ENCODE data around the gene TIGD3. TPM values are rescaled to one million over a fixed set of nuclear protein-coding genes. Genes with fewer than 3 reads are reported as not detected.

TIGD3 gene
- total RNA-seq, 1 experiment from 2014 or later = 1.3 TPM

DNA sequence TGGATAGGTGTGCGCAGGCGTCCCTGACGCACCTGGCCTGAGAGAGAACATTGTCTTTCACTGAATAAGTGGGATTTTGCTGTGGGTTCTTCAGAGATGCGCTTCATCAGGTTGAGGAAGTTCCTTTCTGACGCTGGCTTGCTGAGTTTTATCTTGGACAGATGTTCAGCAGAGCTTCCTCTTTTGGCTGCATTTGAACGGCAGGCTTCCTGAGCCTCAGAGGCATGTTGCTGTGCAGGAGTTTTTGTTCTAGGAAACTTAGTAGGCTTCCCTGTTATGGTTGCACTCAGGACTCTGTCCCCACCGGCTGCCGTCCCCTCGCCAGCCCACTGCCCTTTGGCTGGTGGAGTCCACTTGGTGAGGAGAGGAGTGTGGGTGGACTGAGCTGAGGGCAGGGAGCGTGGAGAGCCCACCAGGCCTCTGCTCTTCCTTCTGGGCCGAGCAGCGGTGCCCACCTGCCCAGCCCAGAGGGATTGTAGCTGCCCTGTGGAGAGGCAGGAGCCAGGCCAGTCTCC is 49.1 kb downstream of the TIGD3 start:
- no peak overlapping the region for H3K4me2 ChIP-seq (ENCODE audit: low read length)
- peaks cover 25% of the 10 kb centered on the region; the same call in 1 of the 2 replicates for H3K36me3 ChIP-seq (ENCODE audit: low read depth, low read length)
- no peak overlapping the region for H3K9ac ChIP-seq (ENCODE audit: low read length)
- no peaks in the 10 kb centered on the region for H3F3A ChIP-seq (ENCODE audit: low read length, unreplicated experiment)
- TF ChIP-seq CTCF (conservative IDR thresholded peaks at IDR 0.05; ENCODE audit: low read depth, low read length) = no peak
- TF ChIP-seq EZH2 (IDR thresholded peaks at IDR 0.05; ENCODE audit: low read length, unreplicated experiment) = no peak
- no peak for TF ChIP-seq EZH2phosphoT487 (IDR thresholded peaks at IDR 0.05; ENCODE audit: borderline replicate concordance, low read length)
- DNase-seq (no peak), ATAC-seq (no peak)
- H3K79me2 ChIP-seq (ENCODE audit: low read length) = no peaks in the 10 kb centered on the region
- no peak overlapping the region for H3K27ac ChIP-seq (ENCODE audit: low read length)
- no peaks in the 10 kb centered on the region for H4K20me1 ChIP-seq (ENCODE audit: low read length)
- intact Hi-C loops (cut with micrococcal nuclease) = no loop called here
- ChIA-PET CTCF (no interaction called here), POLR2A (ENCODE audit: unreplicated experiment) (no interaction called here)
- no peaks in the 10 kb centered on the region for H3K9me3 ChIP-seq (ENCODE audit: low read length)
- H3K9me2 ChIP-seq (replicated peaks; ENCODE audit: low read length) = no peaks in the 10 kb centered on the region
- no peak overlapping the region for H2AFZ ChIP-seq (ENCODE audit: low read length)
- H3K4me3 ChIP-seq (ENCODE audit: low read length) = no peak overlapping the region
- BruUV-seq (replicated peaks) = no TSS peak
- no peaks in the 10 kb centered on the region for H3K27me3 ChIP-seq (ENCODE audit: low read length)
- no peaks in the 10 kb centered on the region for H3K4me1 ChIP-seq (ENCODE audit: insufficient read depth, low read length)

- no peaks in the 10 kb centered on the region for H3F3A ChIP-seq (ENCODE audit: low read length, unreplicated experiment)
- H3K27ac ChIP-seq (ENCODE audit: low read length) = no peak overlapping the region
- no peak overlapping the region for H2AFZ ChIP-seq (ENCODE audit: low read length)
- intact Hi-C loops (cut with micrococcal nuclease) = no loop called here
- H4K20me1 ChIP-seq (ENCODE audit: low read length) = no peaks in the 10 kb centered on the region
- no peak for TF ChIP-seq EZH2phosphoT487 (IDR thresholded peaks at IDR 0.05; ENCODE audit: borderline replicate concordance, low read length)
- TF ChIP-seq EZH2 (IDR thresholded peaks at IDR 0.05; ENCODE audit: low read length, unreplicated experiment) = no peak
- TF ChIP-seq CTCF (conservative IDR thresholded peaks at IDR 0.05; ENCODE audit: low read depth, low read length) = no peak
- no peaks in the 10 kb centered on the region for H3K79me2 ChIP-seq (ENCODE audit: low read length)
- ChIA-PET POLR2A (ENCODE audit: unreplicated experiment) (no interaction called here), CTCF (interaction anchor here (0.6 kb wide), 2 partner anchors 12 to 98 kb away, joined by 6 read pairs; no protein-coding TSS in a partner anchor)
- H3K9me2 ChIP-seq (replicated peaks; ENCODE audit: low read length) = no peaks in the 10 kb centered on the region
- no peaks in the 10 kb centered on the region for H3K4me1 ChIP-seq (ENCODE audit: insufficient read depth, low read length)
- H3K9me3 ChIP-seq (ENCODE audit: low read length) = no peaks in the 10 kb centered on the region
- DNase-seq (no peak), ATAC-seq (no peak)
- H3K4me2 ChIP-seq (ENCODE audit: low read length) = no peak overlapping the region
- H3K36me3 ChIP-seq (ENCODE audit: low read depth, low read length) = peaks cover 29% of the 10 kb centered on the region
- no peaks in the 10 kb centered on the region for H3K27me3 ChIP-seq (ENCODE audit: low read length)
- H3K9ac ChIP-seq (ENCODE audit: low read length) = no peak overlapping the region
- no TSS peak for BruUV-seq (replicated peaks)
- no peak overlapping the region for H3K4me3 ChIP-seq (ENCODE audit: low read length)
Observed at GRCh38 chr11:65404210-65404609, 49.7 kb downstream of the TIGD3 start.

DNA sequence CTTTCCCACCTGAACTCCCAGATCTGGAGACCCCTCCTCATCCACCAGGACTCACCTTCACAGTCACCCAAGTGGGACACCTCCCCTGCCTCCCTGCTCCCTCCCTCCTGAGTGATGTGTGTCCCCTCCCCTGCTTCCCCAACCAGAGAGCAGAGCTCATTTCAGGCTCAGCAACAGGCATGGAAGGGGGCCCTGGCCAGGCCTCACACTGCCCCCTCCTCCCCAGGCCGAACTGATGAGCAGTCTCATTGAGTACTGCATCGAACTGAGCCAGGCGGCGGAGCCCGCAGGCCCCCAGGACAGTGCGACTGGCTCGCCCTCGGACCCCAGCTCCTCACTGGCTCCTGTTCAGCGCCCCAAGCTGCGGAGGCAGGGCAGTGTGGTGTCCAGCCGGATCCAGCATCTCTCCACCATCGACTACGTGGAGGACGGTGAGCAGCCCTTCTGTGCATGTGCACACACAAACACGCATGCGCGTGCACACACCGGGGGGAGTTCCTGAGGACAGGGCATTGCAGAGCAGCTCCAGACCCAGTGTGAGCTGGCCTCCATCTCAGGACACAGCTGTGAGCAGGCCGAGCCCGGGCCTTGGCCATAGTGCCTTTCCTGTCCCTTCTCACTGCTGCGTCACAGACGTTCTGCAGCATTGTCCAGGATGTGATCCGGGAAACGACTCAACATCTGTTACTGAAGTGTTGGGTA is 50.2 kb downstream of the TIGD3 start:
- Histone ChIP-seq H2AFZ (ENCODE audit: low read length) (no peak overlapping the region), H3K4me3 (ENCODE audit: low read length) (no peak overlapping the region), H3K9ac (ENCODE audit: low read length) (no peak overlapping the region), H3K27me3 (ENCODE audit: low read length) (no peaks in the 10 kb centered on the region), H3K36me3 (ENCODE audit: low read depth, low read length) (peaks cover 26% of the 10 kb centered on the region), H3K4me2 (ENCODE audit: low read length) (no peak overlapping the region), H3K9me2 (replicated peaks; ENCODE audit: low read length) (no peaks in the 10 kb centered on the region), H3F3A (ENCODE audit: low read length, unreplicated experiment) (no peaks in the 10 kb centered on the region), H3K79me2 (ENCODE audit: low read length) (no peaks in the 10 kb centered on the region), H3K27ac (ENCODE audit: low read length) (no peak overlapping the region), H3K9me3 (ENCODE audit: low read length) (no peaks in the 10 kb centered on the region), H3K4me1 (ENCODE audit: insufficient read depth, low read length) (no peaks in the 10 kb centered on the region), H4K20me1 (ENCODE audit: low read length) (no peaks in the 10 kb centered on the region)
- ChIA-PET CTCF (interaction anchor here (0.6 kb wide), 2 partner anchors 11 to 97 kb away, joined by 6 read pairs; no protein-coding TSS in a partner anchor), POLR2A (ENCODE audit: unreplicated experiment) (no interaction called here)
- DNase-seq (no peak), ATAC-seq (no peak)
- BruUV-seq (replicated peaks) = no TSS peak
- TF ChIP-seq EZH2 (IDR thresholded peaks at IDR 0.05; ENCODE audit: low read length, unreplicated experiment) (no peak), CTCF (conservative IDR thresholded peaks at IDR 0.05; ENCODE audit: low read depth, low read length) (no peak), EZH2phosphoT487 (IDR thresholded peaks at IDR 0.05; ENCODE audit: borderline replicate concordance, low read length) (no peak)
- intact Hi-C loops (cut with micrococcal nuclease) = no loop called here
